Heart right ventricle (tissue), 16 donors: ENCODE results near the gene MIDN. TPM values are rescaled to one million over a fixed set of nuclear protein-coding genes. Genes with fewer than 3 reads are reported as not detected.

ENCODE experiments used
- ATAC-seq, 8 donors: fragments of 200-7000 bp; cut with Tn5 transposase; one replicate each; pipeline ENCODE4 v1.9.1; 2020; ENCODE audit warnings: mild to moderate bottlenecking in 8 of 8, moderate library complexity in 8 of 8, moderate number of reproducible peaks in 1 of 8
- DNase-seq, 2 donors: peaks; one replicate each; pipeline ENCODE4 v3.0.0-alpha.2; 2020
- H3K27ac ChIP-seq, 10 donors: fragments of 200-600 bp; sonication (generic) in 2 of 10; one replicate each; pipeline versions ENCODE4 v1.5.0 to v1.8.0; 2020 to 2022; ENCODE audit warnings: mild to moderate bottlenecking in 3 of 10
- H3K27me3 ChIP-seq, 7 donors: fragments of 200-600 bp; one replicate each; pipeline ENCODE4 v1.8.0; 2021 to 2022; ENCODE audit warnings: mild to moderate bottlenecking in 2 of 7
- H3K36me3 ChIP-seq, 9 donors: fragments of 200-600 bp; sonication (generic) in 1 of 9; one replicate each; pipeline versions ENCODE4 v1.5.0 to v1.8.0; 2020 to 2022; ENCODE audit warnings: mild to moderate bottlenecking in 2 of 9
- H3K4me1 ChIP-seq, 9 donors: fragments of 200-600 bp; sonication (generic) in 1 of 9; one replicate each; pipeline versions ENCODE4 v1.5.0 to v1.8.0; 2020 to 2022; ENCODE audit warnings: mild to moderate bottlenecking in 4 of 9
- H3K4me3 ChIP-seq, 10 donors: fragments of 200-600 bp; sonication (generic) in 2 of 10; one replicate each; pipeline versions ENCODE4 v1.5.0 to v1.8.0; 2020 to 2022; ENCODE audit warnings: mild to moderate bottlenecking in 7 of 10, moderate library complexity in 2 of 10
- H3K9me3 ChIP-seq, 11 donors: fragments of 200-600 bp in 10 of 11; sonication (generic) in 2 of 11; one replicate each; pipeline versions ENCODE4 v1.5.0 to v1.8.0; 2013 to 2022; ENCODE audit warnings: mild to moderate bottlenecking in 2 of 11, control low read depth in 1 of 11, moderate library complexity in 1 of 11
- CTCF ChIP-seq, 9 donors: fragments of 200-600 bp; sonication (generic) in 2 of 9; IDR thresholded peaks; one replicate each; pipeline versions ENCODE4 v1.5.0 to v1.8.0; 2021 to 2022; ENCODE audit warnings: antibody characterized with exemption in 9 of 9, mild to moderate bottlenecking in 5 of 9, moderate library complexity in 1 of 9
- WGBS, 2 donors: extraction: QIAGEN DNeasy Blood & Tissue Kit; methylation state at CpG; one replicate each; pipeline ENCODE4 v1.1.7; 2013; ENCODE audit warnings: inconsistent platforms in 1 of 2; 5-methylcytosine and 5-hydroxymethylcytosine counted together
- intact Hi-C, 10 donors: fragments of 100-400 bp; cut with DNase I; formaldehyde crosslinking; loops; one replicate each; pipeline versions ENCODE4 v1.11.1 to v1.14.2; 2022
- polyA plus RNA-seq, 2 donors: library from polyadenylated mRNA; stranded (reverse); fragments of 200-250 nt; gene quantifications; one replicate each; pipeline ENCODE4 v1.2.3, GENCODE V29; 2013
- total RNA-seq, 10 donors: library from RNA; stranded (reverse); fragmentation: NEBNext Ultra II Directional in 3 of 10; extraction: Animal tissue kit (Norgen Biotek cat#: 25700) in 3 of 10; gene quantifications; one replicate each; pipeline versions ENCODE4 v1.2.1 to v1.2.4, GENCODE V29; 2021 to 2023
- donor health status: Arrhythmogenic right ventricular cardiomyopathy.
- donor health status: ischemic (EF 13 %, LVEDD 7.1; RV severe dilation, severe dysfunction).
- donor health status: healthy with polysubstance abuse.
- donor health status: DM: no; HTN: yes; CAD: no.
- donor health status: DM: no; HTN: no; CAD: no.
- donor health status: ischemic (EF 25% LVEDD 6.9; RV normal size, moderate dysfunction).
- donor health status: ischemic (EF 25% LVEDD 5.7; RV mildly dilated, moderate dysfunction).
- donor health status: healthy.
- donor health status: DM: yes; HTN: yes; CAD: no.
- donor health status: Ischemic cardiomyopathy.
- donor health status: ischemic (EF 35%, LVEDD 5.7; RV mildly dilated, moderate dysfunction).
- donor health status: nonischemic (EF 11% LVEDD 7.7; RV severe dilation, severe dysfunction).
- donor health status: DM: yes; HTN: yes; CAD: no.
- donor health status: PGD.
- donor health status: ischemic (EF 29% LVEDD 5.4; RV normal size, mild dysfunction).
- donor health status: nonischemic (EF 23%, LVEDD 6.1; RV moderate dilation, normal function).

The MIDN gene
- total and polyA plus RNA-seq, 12 donors: 22.7 to 236 (median 63.7) TPM

- 22 to 36% methylated on average over 17 of the region's 17 CpGs for WGBS, 2 donors
- DNase-seq: peak; percentile 85 to 88
- Histone ChIP-seq H3K27ac (peak overlapping the region; percentile 85 to 100 (median 98)), H3K36me3 (peaks cover 15 to 50% (median 40%) of the 10 kb centered on the region in 9 donors), H3K4me3 (peak overlapping the region in 8 of 10 donors; percentile 2 to 96 (median 34)), H3K4me1 (peaks cover 46 to 88% (median 81%) of the 10 kb centered on the region in 9 donors), H3K9me3 (no peaks in the 10 kb centered on the region), H3K27me3 (no peaks in the 10 kb centered on the region)
- peak in 1 of 9 donors; percentile 6 for TF ChIP-seq CTCF (IDR thresholded peaks at IDR 0.05)
- intact Hi-C loops: no loop called here
- peak; percentile 14 to 65 (median 46) for ATAC-seq
Observed at GRCh38 chr19:1259206-1259875, 11.0 kb downstream of the MIDN start.

GRCh38 chr19:1259876-1260748 is 11.7 kb downstream of the MIDN start:
- WGBS, 2 donors: 18 to 22% methylated on average over 33 of the region's 33 CpGs
- TF ChIP-seq CTCF (IDR thresholded peaks at IDR 0.05): no peak
- H3K27ac ChIP-seq: peak overlapping the region; percentile 85 to 100 (median 98)
- peaks cover 41 to 84% (median 76%) of the 10 kb centered on the region in 9 donors for H3K4me1 ChIP-seq
- no peak for DNase-seq
- no peaks in the 10 kb centered on the region for H3K27me3 ChIP-seq
- peaks cover 9 to 42% (median 32%) of the 10 kb centered on the region in 9 donors for H3K36me3 ChIP-seq
- H3K9me3 ChIP-seq: no peaks in the 10 kb centered on the region
- intact Hi-C loops: no loop called here
- H3K4me3 ChIP-seq: peak overlapping the region in 9 of 10 donors; percentile 24 to 96 (median 69)
- peak in 7 of 8 donors; percentile 1 to 18 (median 4) for ATAC-seq

- TF ChIP-seq CTCF (IDR thresholded peaks at IDR 0.05): no peak
- no peaks in the 10 kb centered on the region for H3K27me3 ChIP-seq
- H3K4me1 ChIP-seq: peaks cover 40 to 84% (median 77%) of the 10 kb centered on the region in 9 donors
- WGBS, 2 donors: 1% methylated on average over 52 to 83 of the region's 83 CpGs
- H3K9me3 ChIP-seq: no peaks in the 10 kb centered on the region
- H3K27ac ChIP-seq: peak overlapping the region; percentile 85 to 100 (median 98)
- peak overlapping the region in 9 of 10 donors; percentile 53 to 96 (median 69) for H3K4me3 ChIP-seq
- DNase-seq (peak; percentile 96 to 99), ATAC-seq (peak; percentile 76 to 90 (median 82))
- intact Hi-C loops: no loop called here
- peaks cover under 1 to 34% (median 24%) of the 10 kb centered on the region in 9 donors for H3K36me3 ChIP-seq
Observed at GRCh38 chr19:1260749-1261537, 12.6 kb downstream of the MIDN start.

GRCh38 chr19:1261538-1261797 is 13.1 kb downstream of the MIDN start:
- H3K27ac ChIP-seq: peak overlapping the region; percentile 60 to 100 (median 96)
- peaks cover 0 to 29% (median 18%) of the 10 kb centered on the region in 9 donors for H3K36me3 ChIP-seq
- H3K27me3 ChIP-seq: no peaks in the 10 kb centered on the region
- 17 to 22% methylated on average over 14 of the region's 14 CpGs for WGBS, 2 donors
- no peak for TF ChIP-seq CTCF (IDR thresholded peaks at IDR 0.05)
- peaks cover 43 to 84% (median 78%) of the 10 kb centered on the region in 9 donors for H3K4me1 ChIP-seq
- H3K9me3 ChIP-seq: no peaks in the 10 kb centered on the region
- ATAC-seq: no peak
- intact Hi-C loops: no loop called here
- DNase-seq: peak in 1 of 2 donors; percentile 38
- H3K4me3 ChIP-seq: peak overlapping the region in 9 of 10 donors; percentile 53 to 96 (median 69)
